Retina (tissue), 1 donor: Measurements from ENCODE around the gene TAF11L7.
"Not testable (repeated sequence)": the region's sequence is repeated elsewhere in the genome, so short reads cannot be mapped to it uniquely, and the experiment has no call there.

Experiments
- DNase-seq: peaks from one replicate; pipeline ENCODE4 v3.0.0-alpha.2; 2016

Gene TAF11L7

DNA sequence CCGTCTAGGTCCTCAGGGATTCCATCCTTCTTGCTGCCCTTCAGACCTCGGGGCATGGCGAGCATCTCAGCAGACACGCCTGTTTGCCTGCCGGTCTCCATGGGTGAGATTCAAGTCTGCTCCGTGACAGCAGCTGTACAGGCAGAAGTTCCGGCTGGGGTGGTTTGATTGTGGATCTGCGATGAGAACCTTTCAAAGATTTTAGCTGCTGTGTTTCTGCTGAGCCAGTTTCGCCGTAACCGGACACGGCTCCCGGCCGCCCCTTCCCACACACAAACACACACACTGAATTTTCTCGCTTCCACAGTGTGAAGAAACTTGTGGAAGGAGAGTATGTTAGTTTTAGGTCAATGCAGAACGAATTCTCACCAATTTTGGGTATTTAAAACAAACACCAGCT, at the start of gene TAF11L7:
TAF11L7 (minus strand) TSS at position 101 of the 400 bp plus-strand sequence.
- DNase-seq: not testable (repeated sequence)

DNA sequence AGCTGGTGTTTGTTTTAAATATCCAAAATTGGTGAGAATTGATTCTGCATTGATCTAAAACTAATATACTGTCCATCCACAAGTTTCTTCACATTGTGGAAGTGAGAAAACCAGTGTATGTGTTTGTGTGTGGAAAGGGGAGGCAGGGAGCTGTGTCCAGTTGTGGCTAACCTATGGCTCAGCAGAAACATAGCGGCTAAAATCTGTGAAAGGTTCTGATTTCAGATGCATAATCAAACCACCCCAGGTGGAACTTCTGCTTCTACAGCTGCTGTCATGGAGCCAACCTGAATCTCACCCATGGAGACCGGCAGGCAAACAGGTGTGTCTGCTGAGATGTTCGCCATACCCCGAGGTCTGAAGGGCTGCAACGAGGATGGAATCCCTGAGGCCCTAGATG, 48.6 kb upstream of the TAF11L7 start, which contains the start of gene TAF11L14:
TAF11L14 (plus strand) TSS at position 301 of the 400 bp plus-strand sequence.
- no peak for DNase-seq

DNA sequence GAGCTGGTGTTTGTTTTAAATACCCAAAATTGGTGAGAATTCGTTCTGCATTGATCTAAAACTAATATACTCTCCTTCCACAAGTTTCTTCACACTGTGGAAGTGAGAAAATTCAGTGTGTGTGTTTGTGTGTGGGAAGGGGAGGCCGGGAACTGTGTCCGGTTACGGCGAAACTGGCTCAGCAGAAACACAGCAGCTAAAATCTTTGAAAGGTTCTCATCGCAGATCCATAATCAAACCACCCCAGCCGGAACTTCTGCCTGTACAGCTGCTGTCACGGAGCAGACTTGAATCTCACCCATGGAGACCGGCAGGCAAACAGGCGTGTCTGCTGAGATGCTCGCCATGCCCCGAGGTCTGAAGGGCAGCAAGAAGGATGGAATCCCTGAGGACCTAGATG, 46.2 kb upstream of the TAF11L7 start, which contains the start of gene TAF11L13:
TAF11L13 (plus strand) TSS at position 301 of the 400 bp plus-strand sequence.
- DNase-seq: not testable (repeated sequence)

DNA sequence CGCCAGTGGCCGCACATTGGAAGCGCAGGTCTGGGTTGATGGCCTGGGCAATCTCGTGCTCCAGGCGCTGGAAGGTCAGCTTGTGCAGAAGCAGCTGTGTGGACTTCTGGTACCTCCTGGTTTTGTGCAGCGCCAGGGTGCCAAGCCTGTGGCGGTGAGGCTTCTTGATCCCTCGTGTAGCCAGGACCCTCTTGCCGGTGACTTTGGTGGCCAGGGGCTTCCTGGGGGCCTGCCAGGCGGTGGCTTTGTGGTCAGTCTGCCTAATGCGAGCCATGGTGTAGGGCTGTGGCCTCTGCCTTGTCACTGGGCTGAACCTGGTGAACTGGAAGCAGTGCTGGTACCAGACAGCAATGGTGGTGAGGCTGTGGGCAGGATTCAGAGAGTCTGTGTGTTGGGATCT, 40.1 kb upstream of the TAF11L7 start:
- DNase-seq: no peak

DNA sequence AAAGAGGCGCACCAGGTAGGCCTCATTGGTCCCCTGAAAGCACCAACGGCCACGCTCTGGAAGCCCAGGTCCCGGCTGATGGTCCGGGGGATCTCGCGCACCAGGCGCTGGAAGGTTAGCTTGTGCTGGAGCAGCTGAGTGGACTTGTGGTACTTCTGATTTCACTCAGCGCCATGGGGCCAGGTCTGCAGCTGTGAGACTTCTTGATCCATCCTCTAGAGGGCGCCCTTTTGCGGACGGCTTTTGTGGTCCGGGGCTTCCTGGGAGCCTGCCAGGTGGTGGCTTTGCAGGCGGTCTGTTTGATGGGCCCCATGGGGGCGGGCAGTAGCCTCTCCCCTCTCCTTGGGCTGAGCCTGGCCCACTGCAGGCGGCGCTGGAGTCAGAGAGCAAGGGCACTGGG, 35.1 kb upstream of the TAF11L7 start:
- DNase-seq: no peak

DNA sequence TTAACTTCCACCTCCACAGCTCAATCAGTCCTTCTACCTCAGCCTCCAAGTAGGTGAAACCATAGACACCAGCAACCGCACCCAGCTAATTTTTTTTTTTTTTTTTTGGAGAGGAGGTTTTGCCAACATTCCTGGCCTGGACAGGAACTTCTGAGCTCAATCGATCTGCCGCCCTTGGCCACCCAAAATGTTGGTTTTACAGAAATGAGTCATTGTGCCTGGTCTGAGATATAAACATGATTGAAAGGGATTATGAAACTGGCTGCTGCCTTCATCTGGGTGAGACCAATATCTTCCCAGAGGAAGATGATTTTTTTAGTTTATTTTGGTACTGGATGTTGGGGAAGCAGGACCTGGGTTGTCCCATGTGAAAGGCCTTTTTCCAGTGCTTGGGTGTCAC, 33.8 kb upstream of the TAF11L7 start:
- DNase-seq: no peak

DNA sequence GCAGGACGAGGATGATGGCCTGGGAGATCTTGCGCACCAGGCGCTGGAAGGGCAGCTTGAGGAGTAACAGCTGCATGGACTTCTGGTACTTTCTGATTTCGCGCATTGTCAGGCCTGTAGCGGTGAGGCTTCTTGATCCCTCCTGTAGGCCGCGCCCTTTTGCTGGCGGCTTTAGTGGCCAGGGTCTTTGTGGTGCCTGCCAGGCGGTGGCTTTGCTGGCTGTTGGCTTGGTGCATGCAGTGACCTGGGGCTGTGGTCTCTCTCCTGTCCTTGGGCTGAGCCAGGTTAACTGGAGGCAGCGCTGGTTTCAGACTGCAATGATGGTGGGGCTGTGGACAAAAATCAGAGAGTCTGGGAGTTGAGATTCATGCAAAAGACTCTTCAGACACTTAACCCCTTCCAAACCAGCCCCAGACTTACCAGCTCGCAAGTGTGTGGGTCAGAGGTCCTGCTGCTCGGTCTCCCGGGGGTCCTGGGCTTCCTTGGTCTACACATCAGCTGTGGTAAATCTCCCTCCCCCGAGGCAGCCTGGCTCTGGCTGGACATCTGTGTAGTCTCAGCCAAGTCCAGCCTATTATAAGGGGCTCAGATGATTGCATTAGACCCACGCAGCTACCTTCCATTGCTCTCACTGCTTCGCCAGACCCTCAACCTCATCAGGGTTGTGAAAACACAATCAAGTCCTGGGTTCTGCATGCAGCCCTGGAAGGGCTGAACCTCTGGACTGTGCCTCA, 29.5 kb upstream of the TAF11L7 start:
- no peak for DNase-seq

DNA sequence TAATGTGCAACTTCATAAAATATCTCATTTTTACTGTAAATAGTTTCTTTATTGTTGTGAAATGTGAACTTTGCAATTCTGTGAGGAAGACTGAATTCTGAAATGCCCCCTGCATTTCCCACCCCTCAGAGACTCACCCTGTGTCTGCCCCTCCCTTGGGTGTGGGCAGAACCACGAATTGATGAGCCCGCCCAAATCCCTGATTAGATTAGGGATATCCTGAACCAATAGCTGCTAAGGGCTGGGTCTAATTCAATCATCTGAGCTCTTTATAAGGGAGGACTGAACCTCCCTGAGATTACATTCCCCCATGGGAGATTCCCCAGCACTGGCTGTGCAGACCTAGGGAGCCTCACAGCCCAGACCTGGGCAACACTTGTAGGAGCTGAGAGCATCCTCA, 24.5 kb upstream of the TAF11L7 start, which contains the start of gene TAF11L12:
TAF11L12 (plus strand) TSS at position 301 of the 400 bp plus-strand sequence.
- DNase-seq: not testable (repeated sequence)

DNA sequence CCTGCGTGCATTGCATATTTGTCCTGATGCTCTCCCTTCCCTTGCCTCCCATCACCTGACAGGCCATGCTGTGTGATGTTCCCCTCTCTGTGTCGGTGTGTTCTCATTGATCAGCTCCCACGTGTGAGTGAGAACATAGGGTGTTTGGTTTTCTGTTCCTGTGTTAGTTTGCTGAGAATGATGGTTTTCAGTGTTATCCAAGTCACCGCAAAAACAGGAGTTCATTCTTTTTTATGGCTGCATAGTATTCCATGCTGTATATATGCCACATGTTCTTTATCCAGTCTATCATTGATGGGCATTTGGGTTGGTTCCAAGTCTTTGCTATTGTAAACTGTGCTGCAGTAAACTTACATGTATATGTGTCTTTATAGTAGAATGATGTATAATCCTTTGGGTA, 21.9 kb upstream of the TAF11L7 start:
- not testable (repeated sequence) for DNase-seq

DNA sequence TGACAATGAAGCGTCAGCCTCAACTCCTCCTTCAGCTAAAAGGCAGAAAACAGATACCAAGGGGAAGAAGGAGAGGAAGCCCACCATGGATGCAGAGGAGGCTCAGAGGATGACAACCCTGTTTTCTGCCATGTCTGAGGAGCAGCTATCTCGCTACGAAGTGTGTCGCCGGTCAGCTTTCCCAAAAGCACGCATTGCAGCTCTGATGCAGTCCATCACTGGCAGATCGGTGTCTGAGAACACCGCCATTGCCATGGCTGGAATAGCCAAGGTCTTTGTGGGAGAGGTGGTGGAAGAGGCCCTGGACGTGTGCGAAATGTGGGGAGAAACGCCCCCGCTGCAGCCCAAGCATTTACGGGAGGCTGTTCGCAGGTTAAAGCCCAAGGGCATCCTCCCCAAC, 19.4 kb upstream of the TAF11L7 start:
- DNase-seq: no peak

DNA sequence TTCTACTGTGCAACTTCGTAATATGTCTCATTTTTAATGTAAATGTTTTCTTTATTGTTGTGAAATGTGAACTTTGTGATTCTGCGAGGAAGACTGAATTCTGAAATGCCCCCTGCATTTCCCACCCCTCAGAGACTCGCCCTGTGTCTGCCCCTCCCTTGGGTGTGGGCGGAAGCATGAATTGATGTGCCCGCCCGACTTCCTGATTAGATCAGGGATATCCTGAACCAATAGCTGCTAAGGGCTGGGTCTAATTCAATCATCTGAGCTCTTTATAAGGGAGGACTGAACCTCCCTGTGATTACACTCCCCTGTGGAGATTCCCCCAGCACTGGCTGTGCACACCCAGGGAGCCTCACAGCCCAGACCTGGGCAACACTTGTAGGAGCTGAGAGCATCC, 18.3 kb upstream of the TAF11L7 start, which contains the start of gene TAF11L11:
TAF11L11 (plus strand) TSS at position 304 of the 400 bp plus-strand sequence.
- not testable (repeated sequence) for DNase-seq

DNA sequence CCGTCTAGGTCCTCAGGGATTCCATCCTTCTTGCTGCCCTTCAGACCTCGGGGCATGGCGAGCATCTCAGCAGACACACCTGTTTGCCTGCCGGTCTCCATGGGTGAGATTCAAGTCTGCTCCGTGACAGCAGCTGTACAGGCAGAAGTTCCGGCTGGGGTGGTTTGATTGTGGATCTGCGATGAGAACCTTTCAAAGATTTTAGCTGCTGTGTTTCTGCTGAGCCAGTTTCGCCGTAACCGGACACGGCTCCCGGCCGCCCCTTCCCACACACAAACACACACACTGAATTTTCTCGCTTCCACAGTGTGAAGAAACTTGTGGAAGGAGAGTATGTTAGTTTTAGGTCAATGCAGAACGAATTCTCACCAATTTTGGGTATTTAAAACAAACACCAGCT, 12.2 kb upstream of the TAF11L7 start, which contains the start of gene TAF11L10:
TAF11L10 (minus strand) TSS at position 101 of the 400 bp plus-strand sequence.
- not testable (repeated sequence) for DNase-seq

DNA sequence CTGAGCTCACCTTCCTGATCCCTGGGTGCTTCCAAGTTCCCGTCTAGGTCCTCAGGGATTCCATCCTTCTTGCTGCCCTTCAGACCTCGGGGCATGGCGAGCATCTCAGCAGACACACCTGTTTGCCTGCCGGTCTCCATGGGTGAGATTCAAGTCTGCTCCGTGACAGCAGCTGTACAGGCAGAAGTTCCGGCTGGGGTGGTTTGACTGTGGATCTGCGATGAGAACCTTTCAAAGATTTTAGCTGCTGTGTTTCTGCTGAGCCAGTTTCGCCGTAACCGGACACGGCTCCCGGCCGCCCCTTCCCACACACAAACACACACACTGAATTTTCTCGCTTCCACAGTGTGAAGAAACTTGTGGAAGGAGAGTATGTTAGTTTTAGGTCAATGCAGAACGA, 8.7 kb upstream of the TAF11L7 start, which contains the start of gene TAF11L9:
TAF11L9 (minus strand) TSS at position 140 of the 400 bp plus-strand sequence.
- DNase-seq: not testable (repeated sequence)

DNA sequence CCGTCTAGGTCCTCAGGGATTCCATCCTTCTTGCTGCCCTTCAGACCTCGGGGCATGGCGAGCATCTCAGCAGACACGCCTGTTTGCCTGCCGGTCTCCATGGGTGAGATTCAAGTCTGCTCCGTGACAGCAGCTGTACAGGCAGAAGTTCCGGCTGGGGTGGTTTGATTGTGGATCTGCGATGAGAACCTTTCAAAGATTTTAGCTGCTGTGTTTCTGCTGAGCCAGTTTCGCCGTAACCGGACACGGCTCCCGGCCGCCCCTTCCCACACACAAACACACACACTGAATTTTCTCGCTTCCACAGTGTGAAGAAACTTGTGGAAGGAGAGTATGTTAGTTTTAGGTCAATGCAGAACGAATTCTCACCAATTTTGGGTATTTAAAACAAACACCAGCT, 5.3 kb upstream of the TAF11L7 start, which contains the start of gene TAF11L8:
TAF11L8 (minus strand) TSS at position 101 of the 400 bp plus-strand sequence.
- not testable (repeated sequence) for DNase-seq
